ENCODE measurements around the gene ALG13.

Gene ALG13

DNA sequence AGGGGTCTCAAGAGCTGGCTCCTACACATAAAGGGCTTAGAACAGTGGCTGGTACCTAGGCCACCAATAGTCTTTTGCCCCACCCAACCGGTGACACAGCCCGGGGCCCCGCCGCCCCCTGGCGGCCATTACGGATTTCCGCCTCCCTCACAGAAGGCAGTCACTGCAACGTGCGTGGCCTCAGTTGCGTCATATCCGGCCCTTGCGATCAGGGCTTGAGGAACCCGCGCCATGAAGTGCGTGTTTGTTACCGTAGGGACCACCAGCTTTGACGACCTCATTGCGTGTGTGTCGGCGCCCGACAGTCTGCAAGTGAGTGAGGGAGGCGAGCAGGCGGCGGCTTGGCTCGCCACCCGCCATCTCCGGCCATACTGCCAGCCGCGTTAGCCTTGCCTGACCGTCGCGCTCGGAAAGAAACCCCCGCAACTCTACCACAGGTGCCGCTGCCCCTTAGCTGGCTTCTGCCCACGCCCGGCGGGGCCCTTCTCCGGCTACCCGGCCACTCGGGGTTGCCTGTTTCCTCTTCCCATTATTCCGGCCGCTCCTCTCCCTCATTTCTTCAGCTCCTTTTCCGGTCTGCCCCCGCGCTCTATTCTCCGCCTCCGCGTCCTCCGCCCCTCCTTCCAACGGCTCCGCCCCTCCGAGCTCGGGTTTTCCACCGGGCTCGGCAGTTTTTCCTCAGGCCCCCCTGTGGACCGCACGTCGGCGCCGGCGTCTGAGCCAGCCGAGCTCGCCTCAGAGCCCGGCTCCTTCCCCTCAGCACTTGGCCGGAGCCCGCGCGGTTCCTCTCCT is at the start of gene ALG13 (continued):
- TF ChIP-seq OVOL3 (tag by site-specific recombination; IDR thresholded peaks at IDR 0.05) (no peak), TCF7L2 (IDR thresholded peaks at IDR 0.05; ENCODE audit: borderline replicate concordance, low read depth, low read length) (no peak), ZNF596 (tag by site-specific recombination; IDR thresholded peaks at IDR 0.05) (no peak), ZNF558 (tag by site-specific recombination; IDR thresholded peaks at IDR 0.05) (no peak), ZNF571 (tag by site-specific recombination; IDR thresholded peaks at IDR 0.05) (no peak), ZNF677 (tag by site-specific recombination; IDR thresholded peaks at IDR 0.05) (no peak), ZNF530 (tag by site-specific recombination; IDR thresholded peaks at IDR 0.05; ENCODE audit: low read depth) (no peak), ZFP41 (tag by site-specific recombination; IDR thresholded peaks at IDR 0.05; ENCODE audit: borderline replicate concordance) (no peak), ZBTB21 (tag by site-specific recombination; IDR thresholded peaks at IDR 0.05) (peak; percentile 95), ZNF114 (tag by site-specific recombination; IDR thresholded peaks at IDR 0.05) (no peak), ZNF529 (tag by site-specific recombination; IDR thresholded peaks at IDR 0.05; ENCODE audit: insufficient replicate concordance) (no peak), ZBTB1 (tag by site-specific recombination; IDR thresholded peaks at IDR 0.05) (peak; percentile 86), ZNF707 (tag by site-specific recombination; IDR thresholded peaks at IDR 0.05) (no peak), ZNF473 (tag by site-specific recombination; IDR thresholded peaks at IDR 0.05) (no peak), YY2 (tag by site-specific recombination; IDR thresholded peaks at IDR 0.05) (peak; percentile 46; the same call in 1 of the 2 replicates), ZNF433 (tag by site-specific recombination; IDR thresholded peaks at IDR 0.05; ENCODE audit: low read depth) (no peak), ZNF777 (tag by site-specific recombination; IDR thresholded peaks at IDR 0.05; ENCODE audit: borderline replicate concordance) (no peak), ZNF184 (tag by site-specific recombination; IDR thresholded peaks at IDR 0.05) (no peak), ZNF354C (tag by site-specific recombination; IDR thresholded peaks at IDR 0.05; ENCODE audit: borderline replicate concordance, low read depth) (no peak), ZNF660 (tag by site-specific recombination; IDR thresholded peaks at IDR 0.05) (peak; percentile 19; the same call in 1 of the 2 replicates), ZFP69B (tag by site-specific recombination; IDR thresholded peaks at IDR 0.05) (peak; percentile 46), ZSCAN16 (tag by site-specific recombination; IDR thresholded peaks at IDR 0.05) (no peak)
- TF ChIP-seq, protein P1, sequence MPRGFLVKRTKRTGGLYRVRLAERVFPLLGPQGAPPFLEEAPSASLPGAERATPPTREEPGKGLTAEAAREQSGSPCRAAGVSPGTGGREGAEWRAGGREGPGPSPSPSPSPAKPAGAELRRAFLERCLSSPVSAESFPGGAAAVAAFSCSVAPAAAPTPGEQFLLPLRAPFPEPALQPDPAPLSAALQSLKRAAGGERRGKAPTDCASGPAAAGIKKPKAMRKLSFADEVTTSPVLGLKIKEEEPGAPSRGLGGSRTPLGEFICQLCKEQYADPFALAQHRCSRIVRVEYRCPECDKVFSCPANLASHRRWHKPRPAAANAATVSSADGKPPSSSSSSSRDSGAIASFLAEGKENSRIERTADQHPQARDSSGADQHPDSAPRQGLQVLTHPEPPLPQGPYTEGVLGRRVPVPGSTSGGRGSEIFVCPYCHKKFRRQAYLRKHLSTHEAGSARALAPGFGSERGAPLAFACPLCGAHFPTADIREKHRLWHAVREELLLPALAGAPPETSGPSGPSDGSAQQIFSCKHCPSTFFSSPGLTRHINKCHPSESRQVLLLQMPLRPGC (tag by site-specific recombination; IDR thresholded peaks at IDR 0.05) = peak; percentile 44; the same call in 1 of the 2 replicates
- TF ChIP-seq, protein P2, sequence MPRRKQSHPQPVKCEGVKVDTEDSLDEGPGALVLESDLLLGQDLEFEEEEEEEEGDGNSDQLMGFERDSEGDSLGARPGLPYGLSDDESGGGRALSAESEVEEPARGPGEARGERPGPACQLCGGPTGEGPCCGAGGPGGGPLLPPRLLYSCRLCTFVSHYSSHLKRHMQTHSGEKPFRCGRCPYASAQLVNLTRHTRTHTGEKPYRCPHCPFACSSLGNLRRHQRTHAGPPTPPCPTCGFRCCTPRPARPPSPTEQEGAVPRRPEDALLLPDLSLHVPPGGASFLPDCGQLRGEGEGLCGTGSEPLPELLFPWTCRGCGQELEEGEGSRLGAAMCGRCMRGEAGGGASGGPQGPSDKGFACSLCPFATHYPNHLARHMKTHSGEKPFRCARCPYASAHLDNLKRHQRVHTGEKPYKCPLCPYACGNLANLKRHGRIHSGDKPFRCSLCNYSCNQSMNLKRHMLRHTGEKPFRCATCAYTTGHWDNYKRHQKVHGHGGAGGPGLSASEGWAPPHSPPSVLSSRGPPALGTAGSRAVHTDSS (tag by site-specific recombination; IDR thresholded peaks at IDR 0.05) = peak; percentile 87
- TF ChIP-seq, protein P3, sequence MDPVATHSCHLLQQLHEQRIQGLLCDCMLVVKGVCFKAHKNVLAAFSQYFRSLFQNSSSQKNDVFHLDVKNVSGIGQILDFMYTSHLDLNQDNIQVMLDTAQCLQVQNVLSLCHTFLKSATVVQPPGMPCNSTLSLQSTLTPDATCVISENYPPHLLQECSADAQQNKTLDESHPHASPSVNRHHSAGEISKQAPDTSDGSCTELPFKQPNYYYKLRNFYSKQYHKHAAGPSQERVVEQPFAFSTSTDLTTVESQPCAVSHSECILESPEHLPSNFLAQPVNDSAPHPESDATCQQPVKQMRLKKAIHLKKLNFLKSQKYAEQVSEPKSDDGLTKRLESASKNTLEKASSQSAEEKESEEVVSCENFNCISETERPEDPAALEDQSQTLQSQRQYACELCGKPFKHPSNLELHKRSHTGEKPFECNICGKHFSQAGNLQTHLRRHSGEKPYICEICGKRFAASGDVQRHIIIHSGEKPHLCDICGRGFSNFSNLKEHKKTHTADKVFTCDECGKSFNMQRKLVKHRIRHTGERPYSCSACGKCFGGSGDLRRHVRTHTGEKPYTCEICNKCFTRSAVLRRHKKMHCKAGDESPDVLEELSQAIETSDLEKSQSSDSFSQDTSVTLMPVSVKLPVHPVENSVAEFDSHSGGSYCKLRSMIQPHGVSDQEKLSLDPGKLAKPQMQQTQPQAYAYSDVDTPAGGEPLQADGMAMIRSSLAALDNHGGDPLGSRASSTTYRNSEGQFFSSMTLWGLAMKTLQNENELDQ (tag by site-specific recombination; IDR thresholded peaks at IDR 0.05; ENCODE audit: low read depth) = no peak
- TF ChIP-seq, protein P4, sequence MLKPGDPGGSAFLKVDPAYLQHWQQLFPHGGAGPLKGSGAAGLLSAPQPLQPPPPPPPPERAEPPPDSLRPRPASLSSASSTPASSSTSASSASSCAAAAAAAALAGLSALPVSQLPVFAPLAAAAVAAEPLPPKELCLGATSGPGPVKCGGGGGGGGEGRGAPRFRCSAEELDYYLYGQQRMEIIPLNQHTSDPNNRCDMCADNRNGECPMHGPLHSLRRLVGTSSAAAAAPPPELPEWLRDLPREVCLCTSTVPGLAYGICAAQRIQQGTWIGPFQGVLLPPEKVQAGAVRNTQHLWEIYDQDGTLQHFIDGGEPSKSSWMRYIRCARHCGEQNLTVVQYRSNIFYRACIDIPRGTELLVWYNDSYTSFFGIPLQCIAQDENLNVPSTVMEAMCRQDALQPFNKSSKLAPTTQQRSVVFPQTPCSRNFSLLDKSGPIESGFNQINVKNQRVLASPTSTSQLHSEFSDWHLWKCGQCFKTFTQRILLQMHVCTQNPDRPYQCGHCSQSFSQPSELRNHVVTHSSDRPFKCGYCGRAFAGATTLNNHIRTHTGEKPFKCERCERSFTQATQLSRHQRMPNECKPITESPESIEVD (tag by site-specific recombination; IDR thresholded peaks at IDR 0.05) = peak; percentile 11; the same call in 1 of the 2 replicates
- TF ChIP-seq, protein P5, sequence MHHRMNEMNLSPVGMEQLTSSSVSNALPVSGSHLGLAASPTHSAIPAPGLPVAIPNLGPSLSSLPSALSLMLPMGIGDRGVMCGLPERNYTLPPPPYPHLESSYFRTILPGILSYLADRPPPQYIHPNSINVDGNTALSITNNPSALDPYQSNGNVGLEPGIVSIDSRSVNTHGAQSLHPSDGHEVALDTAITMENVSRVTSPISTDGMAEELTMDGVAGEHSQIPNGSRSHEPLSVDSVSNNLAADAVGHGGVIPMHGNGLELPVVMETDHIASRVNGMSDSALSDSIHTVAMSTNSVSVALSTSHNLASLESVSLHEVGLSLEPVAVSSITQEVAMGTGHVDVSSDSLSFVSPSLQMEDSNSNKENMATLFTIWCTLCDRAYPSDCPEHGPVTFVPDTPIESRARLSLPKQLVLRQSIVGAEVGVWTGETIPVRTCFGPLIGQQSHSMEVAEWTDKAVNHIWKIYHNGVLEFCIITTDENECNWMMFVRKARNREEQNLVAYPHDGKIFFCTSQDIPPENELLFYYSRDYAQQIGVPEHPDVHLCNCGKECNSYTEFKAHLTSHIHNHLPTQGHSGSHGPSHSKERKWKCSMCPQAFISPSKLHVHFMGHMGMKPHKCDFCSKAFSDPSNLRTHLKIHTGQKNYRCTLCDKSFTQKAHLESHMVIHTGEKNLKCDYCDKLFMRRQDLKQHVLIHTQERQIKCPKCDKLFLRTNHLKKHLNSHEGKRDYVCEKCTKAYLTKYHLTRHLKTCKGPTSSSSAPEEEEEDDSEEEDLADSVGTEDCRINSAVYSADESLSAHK (tag by site-specific recombination; IDR thresholded peaks at IDR 0.05) = peak; percentile 36; the same call in 1 of the 2 replicates
- TF ChIP-seq, protein P6, sequence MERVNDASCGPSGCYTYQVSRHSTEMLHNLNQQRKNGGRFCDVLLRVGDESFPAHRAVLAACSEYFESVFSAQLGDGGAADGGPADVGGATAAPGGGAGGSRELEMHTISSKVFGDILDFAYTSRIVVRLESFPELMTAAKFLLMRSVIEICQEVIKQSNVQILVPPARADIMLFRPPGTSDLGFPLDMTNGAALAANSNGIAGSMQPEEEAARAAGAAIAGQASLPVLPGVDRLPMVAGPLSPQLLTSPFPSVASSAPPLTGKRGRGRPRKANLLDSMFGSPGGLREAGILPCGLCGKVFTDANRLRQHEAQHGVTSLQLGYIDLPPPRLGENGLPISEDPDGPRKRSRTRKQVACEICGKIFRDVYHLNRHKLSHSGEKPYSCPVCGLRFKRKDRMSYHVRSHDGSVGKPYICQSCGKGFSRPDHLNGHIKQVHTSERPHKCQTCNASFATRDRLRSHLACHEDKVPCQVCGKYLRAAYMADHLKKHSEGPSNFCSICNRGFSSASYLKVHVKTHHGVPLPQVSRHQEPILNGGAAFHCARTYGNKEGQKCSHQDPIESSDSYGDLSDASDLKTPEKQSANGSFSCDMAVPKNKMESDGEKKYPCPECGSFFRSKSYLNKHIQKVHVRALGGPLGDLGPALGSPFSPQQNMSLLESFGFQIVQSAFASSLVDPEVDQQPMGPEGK (tag by site-specific recombination; IDR thresholded peaks at IDR 0.05) = peak; percentile 76

All from HEK293 (cell line).